HG03342 (cell line): Measurements from ENCODE around the gene ZNF516.

Source experiments
- ATAC-seq: cut with Tn5 transposase; IDR thresholded peaks from one replicate; pipeline ENCODE4 v1.9.1; 2021; ENCODE audit warnings: mild to moderate bottlenecking, moderate library complexity; ENCODE audit not compliant: unreplicated experiment

The ZNF516 gene

DNA sequence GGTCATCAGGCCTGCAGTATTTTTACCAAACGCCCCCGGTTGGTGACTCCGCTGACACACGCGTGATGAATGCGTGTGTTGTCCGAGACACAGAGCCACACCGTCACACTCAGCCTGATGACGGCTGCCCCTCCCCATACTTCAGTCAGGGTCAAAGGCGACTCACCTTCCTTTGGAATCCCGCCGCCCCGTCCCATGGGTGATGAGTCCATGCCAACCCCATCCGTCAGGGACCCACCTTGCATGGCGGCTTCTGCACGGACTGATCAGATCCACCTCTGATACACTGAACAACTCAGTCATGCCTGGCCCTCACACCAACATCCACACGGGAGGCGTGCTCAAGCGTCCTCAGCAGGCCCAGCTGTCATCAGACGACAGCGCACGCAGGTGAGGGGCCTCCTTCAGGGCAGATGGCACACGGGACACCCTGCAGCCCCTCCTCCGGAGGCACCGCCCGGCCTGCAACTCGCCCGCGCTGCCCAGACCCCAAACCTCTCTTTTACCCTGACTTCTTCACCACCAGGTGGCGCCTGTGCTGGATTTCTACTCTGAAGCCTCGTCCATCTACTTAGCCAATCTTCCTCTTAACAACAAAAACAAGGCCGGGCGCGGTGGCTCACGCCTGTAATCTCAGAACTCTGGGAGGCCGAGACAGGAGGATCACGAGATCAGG is 89.2 kb downstream of the ZNF516 start:
- ATAC-seq, result peak; percentile 47

DNA sequence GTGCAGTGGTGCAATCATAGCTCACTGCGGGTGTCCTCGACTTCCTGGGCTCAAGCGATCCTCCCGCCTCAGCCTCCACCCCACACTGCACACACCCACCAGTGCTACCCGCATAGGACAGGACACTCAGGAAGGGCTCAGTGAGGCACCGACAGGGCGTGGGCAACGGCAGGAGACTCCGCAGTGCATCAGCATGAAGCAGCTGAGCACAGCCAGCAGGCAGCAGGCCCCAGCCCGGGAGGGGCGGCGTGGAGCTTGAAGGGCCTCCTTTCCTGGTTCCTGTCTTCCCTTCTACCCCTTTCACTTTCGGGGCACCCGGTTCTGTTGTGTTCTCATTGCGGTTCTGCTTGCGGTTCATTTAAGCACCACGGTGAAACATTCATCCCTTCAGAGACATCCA is 89.8 kb downstream of the ZNF516 start:
- no peak for ATAC-seq

DNA sequence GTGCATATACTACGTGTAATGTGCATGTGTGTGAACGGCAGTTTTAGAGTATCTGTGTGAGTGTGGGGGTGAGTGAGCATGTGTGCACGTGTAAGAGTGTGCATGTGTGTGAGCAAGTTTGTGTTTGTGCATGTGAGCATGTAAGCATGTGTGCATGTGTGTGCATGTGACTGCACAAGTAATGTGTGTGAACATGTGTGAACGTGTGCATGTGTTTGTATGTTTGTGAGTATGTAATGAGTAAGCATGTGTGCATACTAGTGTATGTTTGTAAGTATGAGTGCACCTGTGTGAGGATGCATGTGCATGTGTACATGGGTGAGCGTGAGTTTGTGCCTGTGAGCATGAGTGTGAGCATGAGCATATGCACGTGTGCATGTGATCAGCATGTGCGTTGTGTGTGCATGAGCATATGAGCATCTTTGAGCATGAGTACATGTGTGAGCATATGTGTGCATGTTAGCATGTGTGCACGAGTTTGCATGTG is 90.7 kb downstream of the ZNF516 start:
- ATAC-seq, result no peak

DNA sequence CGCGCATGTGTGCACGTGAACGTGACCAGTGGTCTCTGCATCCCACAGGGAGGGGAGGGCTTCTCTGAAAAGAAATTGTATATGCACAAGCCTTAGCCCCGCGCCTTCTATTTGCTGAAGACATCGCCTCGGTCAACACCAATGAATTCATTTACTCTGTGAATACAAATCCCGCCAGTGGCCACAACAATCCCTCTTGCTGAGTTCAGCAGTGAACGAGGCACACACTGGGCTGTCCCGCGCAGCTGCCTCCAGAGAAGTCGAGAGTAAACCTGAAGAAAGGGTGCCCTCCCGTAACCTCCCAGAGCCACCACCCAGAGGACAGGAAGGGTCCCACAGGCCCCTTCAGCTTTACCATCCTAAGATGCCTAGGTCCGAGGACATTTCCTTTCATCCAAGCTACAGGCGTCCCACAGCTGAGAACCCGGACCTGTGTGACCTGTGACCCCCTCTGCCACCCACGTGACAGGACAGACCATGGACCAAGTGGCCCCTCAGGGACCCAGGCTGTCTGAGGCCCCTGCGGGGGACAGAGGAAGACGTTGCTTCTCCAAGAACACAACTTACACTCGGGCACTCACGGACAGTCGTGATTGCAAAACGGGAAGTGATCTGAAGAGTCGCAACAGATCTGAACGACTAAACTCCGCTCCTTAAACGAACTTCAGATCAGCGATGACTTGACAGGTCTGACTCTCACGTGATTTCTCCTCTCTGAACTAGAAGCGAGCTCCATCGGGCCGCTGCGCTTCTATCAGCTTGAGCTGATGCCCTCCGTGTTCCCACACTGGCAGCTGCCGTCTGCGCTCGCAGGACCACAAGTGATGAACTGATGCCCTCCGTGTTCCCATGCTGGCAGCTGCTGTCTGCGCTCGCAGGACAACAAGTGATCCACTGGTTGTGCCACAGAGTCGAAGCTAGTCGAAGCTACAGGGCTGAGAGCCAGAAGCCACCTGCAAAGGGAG is 92.7 kb downstream of the ZNF516 start:
- no peak for ATAC-seq

DNA sequence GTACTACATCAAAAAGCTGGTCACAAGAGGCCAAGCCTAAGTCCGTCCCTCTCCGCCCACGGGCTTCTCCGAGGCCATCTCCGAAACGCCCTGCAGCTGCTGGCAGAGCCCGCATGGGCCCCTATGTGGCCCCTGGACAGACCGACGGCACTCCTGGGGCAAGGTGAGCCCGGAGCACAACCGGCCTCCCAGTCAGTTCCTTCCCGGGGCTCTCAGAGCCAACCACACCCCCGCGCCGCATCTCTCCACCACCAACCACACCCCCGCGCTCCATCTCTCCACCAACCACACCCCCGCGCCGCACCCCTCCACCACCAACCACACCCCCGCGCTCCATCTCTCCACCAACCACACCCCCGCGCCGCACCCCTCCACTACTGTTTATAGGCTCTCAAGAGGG is 93.5 kb downstream of the ZNF516 start:
- ATAC-seq, result no peak

DNA sequence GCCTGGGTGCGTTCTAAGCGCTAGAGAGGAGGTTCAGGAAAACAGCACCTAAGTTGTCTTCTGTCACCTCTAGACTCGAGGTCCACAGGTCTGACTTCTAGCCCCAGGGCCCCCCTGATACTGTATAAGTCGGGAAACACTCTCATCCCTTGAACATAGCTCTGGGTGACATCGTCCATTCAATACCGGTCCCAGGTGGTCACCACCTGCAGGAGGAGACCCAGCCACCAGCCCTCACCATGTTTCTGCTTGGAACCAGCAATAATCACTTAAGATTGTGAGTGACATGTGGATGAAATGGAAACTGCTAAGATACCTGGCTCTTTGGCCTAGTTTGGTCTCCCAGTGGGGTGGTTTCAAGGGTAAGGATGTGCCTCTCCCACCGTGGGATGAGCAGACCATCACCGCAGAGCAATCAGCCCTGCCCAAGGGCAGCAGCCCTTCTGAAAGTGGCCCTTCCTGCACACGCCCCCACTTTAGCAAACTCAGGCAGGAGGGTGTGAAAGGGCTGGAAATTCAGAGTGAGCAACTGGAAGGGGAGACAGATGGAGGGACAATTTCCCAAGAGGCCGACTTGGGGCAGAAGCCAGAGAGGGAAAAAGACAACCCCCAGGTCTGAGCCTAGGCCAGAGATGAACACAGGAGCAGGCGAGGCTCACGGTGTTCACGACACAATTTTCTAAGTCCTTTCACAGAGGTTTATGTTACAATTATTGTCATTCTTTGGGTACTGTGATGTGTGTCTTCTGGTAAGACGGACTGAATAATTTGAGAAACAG is 95.2 kb downstream of the ZNF516 start:
- no peak for ATAC-seq

DNA sequence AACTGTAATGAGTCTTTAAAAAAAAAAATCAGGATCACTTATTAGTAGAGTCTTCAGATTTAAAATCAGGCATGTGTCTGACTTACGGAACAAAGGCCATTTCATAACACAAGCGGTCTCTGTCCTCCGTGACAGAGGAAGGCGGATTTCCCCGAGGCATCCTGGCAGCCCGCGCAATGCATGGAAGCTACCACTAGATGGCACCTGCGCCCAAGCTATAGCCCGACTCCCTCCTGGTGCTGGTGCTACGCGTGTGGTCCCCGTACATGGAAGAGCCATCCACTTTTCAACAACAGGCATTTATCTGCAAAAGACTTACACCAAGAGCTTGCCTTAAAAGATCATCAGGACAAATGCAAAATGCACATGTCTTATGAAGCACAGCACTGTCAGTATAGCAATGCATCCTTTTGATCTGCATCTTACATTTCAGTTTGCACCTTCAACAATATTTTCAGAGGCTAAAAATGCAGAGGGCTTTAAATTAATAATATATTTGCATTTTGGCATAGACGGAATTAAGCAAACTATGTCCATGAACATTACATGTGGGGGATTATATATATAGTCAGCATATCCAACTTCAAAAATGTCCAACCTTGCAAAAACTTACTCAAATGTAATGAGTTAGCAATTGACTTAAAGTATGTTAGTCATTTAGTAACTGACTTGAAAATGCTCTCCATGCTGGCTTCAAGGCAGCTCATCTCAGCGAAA is 96.0 kb downstream of the ZNF516 start:
- peak; percentile 90 for ATAC-seq

DNA sequence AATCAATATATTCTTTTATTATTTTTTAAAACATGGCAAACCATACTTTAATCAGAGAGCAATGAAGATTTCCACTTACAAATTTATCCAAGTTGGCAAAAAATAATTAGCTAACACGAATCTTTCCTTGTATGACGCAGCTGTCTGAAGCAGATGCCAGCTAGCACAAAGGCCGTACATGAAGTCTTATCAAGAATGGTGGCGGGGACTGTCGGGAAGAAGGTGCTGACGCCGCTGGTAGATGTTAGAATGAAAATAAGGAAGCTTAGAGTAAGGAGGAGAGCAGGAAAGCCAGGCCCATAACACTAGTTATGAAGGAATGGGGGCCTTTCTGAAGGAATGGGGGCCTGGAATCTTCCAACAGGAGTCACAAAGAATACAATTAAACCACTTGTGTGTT is 96.7 kb downstream of the ZNF516 start:
- ATAC-seq, result no peak

DNA sequence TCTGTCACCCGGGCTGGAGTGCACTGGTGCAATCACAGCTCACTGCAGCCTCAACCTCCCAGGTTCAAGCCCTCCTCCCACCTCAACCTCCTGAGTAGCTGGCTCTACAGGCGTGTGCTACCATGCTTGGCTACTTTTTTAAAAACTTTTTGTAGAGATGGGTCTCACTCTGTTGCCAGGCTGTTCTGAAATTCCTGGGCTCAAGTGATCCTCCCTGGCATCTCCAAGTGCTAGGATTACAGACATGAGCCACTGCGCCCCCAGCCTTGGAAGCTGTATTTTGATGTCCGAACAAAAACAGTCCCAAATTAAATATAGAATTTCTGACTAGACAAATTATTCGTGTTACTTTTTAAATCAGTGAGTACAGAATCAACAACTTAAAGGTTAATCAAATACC is 97.4 kb downstream of the ZNF516 start:
- ATAC-seq, result no peak

DNA sequence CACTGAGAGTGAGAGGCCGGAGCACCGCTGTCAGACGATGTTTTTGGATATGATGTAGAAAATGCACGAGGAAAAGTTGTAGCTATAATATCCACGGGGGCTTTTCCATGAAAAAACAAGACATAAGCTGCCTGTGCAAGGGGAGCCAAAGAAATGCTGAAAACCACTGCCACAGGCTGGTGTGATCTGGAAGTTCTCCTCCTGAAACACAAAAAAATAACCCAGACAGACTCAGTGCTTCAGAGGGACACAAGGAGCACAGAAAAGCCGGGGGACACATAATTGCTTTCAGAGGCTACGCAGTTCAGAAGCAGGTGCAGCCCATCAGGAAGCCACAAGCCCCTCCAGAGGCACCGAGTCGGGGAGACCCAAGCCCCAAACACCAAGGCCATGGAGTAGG is 98.2 kb downstream of the ZNF516 start:
- no peak for ATAC-seq

DNA sequence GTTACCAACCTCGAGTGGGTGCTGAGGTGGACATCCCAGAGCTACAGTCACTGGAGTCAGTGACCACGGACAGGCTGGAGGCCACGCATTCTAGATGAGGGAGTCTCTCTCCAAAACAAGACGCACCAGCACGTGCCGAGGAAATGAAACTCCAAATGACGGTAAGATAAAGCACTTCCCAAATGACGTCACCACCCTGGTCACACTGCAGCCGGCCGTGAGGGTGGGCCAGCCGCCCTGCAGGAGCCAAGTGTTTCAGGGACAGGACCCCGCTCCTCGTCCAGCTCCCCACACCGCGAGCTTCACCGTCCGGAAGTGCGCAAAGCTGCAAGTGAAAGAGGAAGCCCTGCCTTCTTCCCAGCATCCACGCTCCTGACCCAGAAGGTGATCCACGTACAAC is 99.4 kb downstream of the ZNF516 start:
- no peak for ATAC-seq

DNA sequence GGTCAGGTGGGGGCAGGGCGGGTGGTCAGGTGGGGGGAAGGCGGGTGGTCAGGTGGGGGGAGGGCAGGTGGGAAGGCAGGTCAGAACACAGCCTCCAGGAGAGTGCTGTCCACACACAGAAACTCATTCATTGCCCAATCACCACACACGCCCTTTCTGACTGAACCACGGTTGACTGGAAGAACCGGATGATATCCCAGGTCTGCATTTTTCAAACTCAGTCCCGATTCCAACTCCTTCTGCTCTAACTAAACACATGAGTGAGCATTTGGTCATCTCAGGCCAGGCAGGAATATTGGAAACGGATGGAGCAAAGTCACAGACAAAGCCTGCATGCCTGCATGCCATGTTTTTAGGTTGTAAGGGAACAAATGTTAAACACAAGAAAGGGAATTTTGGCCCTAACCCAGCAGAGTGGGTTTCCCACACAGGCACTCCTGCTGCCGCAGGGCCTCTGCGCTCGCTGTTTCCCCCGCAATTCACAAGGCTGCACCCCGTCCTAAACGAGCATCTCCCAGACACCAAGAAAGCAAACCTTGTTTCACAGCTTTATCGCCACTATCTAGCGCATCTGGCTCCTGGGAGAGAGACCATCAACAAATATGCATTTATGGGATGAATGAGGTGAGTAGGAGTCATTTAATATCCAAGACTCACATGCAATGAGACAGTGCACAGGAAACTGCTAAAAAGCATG is 100.1 kb downstream of the ZNF516 start:
- no peak for ATAC-seq

DNA sequence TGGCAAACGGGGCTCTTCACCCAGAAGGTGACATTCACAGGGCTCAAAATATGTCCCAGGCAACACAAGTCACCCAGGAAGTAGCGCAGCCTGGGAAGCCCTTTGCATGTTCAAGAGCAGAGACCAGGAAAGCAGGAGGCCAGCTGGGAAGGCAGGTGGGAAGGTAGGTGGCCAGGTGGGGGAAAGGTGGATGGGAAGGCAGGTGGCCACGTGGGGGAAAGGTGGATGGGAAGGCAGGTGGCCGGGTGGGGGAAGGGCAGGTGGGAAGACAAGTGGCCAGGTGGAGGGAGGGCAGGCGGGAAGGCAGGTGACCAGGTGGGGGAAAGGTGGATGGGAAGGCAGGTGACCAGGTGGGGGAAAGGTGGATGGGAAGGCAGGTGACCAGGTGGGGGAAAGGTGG is 102.7 kb downstream of the ZNF516 start:
- no peak for ATAC-seq

DNA sequence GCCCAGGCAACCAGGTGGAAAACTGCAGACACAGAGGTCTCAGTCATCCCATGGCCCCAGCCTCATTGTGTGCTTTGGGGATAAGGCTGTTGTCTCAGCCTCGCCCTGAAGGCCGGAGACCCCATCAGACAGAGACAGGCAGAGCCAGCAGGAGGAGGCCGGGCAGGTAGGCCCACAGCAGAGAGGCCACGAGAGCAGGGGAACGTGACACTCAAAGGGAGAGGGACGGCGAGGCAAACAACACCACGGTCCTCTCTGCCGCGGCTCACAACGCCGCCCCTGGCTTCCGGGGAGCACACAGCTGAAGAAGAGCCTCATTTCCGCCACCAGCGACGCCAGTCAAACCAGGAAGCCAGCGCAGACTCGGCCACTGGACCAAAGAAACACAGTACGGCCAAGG is 103.3 kb downstream of the ZNF516 start:
- ATAC-seq, result no peak

DNA sequence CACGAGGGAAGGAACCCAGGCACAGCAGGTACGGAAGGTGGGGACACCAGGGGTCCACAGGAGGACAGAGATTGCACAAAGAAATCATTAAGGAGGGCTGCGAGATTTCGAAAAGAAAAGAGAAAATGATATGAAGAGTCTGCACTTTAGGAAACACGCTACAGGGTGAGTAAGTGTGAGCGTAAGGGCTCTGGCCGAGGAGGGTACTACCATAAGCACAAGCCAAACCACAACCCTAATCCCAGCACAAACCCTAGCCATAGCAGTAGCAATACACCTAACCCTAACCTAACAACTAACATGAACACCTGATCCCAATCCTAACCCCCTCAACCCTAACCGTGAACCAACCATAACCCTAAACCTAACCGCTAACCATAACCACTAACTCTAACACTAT is 104.0 kb downstream of the ZNF516 start:
- no peak for ATAC-seq

DNA sequence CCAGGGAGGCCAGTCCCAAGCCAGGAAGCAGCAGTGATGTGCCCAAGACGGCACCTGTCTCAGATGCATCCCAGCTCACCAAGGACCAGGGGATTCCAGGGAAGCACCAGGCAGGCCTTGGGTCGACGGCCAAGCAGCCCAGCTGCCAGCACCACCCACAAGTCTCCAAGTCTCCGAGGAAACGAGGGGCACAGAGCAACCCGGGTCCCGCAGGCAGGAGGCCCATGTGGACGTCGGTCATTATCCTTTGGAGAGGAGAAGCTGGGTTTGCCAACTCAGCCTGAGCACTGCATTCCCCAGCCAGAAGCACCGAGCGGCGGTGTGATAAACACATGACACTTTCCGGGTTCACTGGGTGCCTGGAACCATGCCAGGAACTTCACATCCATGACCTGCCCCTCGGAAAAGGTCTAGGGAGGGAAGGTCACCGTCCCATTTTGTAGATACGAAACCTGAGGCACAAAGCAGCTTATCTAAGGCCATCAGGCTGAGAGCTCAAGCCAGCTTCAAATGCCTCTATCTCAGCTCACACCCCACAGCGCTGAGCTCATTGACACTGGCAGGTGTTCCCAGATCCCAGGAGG is 104.5 kb downstream of the ZNF516 start:
- ATAC-seq, result no peak

DNA sequence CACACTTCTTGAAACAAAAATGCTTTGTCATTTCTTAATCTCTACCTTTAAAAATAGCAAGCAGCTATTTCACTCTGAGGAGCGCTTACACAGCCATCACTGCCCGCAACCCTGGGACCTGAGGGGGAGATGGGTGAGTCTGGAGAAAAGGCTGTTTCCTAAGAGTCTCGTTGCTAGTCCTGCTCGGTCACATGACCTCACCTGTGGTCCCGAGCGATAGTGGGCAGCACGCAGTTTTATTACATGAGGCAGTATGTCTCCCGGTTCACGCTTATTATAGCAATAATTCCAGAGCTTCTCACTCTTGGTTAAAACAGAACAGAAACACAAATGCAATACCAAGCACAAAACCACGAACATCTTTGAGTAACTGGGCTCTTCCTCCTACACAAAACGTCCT is 105.3 kb downstream of the ZNF516 start:
- ATAC-seq, result no peak

DNA sequence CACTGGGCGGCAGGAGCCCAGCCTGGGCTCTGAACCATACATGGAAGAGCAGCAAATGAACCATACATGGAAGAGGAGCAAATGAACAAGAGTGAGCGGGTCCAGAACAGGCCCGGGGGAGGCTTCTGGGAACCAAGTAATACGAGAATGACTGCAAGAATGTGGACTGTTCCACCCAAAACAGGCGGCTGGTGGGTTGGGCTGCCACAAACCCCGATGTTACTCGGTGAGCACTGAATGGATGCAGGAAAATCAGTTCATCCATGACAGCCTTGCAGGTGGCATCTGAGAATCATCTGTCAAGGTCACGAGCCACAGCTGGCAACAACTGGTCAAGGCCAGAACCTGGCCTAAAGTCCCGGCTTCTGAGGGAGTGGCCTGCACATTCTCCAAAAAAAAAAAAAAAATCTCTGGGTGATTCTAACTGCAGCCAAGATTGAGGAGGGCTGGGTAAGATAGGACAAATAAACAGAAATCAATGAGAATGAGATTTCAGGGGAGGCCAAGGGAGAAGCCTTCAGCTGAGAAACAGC is 106.1 kb downstream of the ZNF516 start:
- no peak for ATAC-seq

DNA sequence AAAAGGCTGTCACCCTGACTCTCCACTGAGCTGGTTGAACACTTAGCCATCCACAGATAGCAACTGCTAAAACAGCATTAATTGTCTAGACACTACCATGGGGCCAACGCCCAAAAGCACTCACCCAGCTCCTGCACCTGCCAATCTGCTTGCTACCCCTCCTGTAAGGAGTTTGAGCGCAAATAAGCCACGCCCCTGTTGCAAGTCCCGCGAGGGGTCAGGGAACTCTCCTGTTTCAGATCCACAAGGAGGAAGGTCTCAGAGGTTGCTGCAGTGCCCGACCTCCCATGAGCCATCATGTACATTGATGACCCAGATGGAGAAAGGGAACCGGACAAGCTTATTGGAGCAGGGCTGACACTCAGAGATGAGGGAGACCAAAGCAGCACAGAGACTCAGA is 106.8 kb downstream of the ZNF516 start:
- ATAC-seq, result no peak

DNA sequence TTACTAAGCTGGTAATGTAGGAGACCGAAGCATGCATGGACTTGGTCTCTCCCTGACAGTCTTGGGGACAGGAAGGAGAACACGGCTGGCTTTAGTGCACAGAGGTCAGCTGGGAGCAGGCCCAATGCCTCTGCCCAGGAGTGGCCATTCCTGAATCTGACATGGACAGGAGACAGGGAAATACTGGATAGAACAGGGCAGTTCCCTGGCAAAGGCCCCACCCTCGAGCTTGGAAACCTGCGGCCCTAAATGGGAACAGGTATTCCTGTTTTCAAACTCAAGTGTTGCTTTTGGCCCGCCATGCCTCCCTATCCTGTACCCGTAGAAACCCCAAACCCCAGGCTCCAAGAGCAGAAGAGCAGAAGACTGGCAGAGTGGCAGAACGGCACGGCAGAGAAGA is 107.4 kb downstream of the ZNF516 start:
- no peak for ATAC-seq
